AG10803 (cell line): Measurements from ENCODE around the gene GNPTAB.
A peak's percentile ranks its signal among the peaks of the same experiment; 100 is the strongest.

Experiments used
- DNase-seq: peaks from one replicate; pipeline ENCODE4 v3.0.0; 2010; ENCODE audit warnings: low read depth
- H3K4me3 ChIP-seq: 2 replicates; pipeline ENCODE4 v1.5.1; 2011; ENCODE audit warnings: mild to moderate bottlenecking, low read length, control low read depth
- TF ChIP-seq, protein P1 (sequence below): conservative IDR thresholded peaks from 2 replicates; pipeline ENCODE4 v1.5.1; 2011; ENCODE audit warnings: mild to moderate bottlenecking, low read length, control low read depth, inconsistent platforms

Gene GNPTAB

DNA sequence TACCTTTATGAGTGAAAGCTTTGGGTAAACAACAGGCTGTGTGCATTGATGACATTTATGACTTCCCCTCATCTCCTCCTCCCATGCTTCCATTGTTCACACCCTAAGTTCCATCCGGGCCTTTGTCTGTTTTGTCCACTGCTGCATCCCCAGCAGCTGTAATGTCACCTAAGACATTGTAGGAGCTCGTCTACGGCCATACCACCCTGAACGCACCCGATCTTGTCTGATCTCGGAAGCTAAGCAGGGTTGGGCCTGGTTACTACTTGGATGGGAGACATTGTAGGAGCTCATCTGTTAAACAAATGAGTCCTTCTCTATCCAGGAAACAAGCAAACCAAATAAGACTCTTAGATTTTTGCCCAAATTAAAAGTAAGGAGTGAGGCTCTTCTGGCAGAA is 51.1 kb downstream of the GNPTAB start:
- DNase-seq: no peak
- H3K4me3 ChIP-seq: no peak overlapping the region
- TF ChIP-seq, protein P1, sequence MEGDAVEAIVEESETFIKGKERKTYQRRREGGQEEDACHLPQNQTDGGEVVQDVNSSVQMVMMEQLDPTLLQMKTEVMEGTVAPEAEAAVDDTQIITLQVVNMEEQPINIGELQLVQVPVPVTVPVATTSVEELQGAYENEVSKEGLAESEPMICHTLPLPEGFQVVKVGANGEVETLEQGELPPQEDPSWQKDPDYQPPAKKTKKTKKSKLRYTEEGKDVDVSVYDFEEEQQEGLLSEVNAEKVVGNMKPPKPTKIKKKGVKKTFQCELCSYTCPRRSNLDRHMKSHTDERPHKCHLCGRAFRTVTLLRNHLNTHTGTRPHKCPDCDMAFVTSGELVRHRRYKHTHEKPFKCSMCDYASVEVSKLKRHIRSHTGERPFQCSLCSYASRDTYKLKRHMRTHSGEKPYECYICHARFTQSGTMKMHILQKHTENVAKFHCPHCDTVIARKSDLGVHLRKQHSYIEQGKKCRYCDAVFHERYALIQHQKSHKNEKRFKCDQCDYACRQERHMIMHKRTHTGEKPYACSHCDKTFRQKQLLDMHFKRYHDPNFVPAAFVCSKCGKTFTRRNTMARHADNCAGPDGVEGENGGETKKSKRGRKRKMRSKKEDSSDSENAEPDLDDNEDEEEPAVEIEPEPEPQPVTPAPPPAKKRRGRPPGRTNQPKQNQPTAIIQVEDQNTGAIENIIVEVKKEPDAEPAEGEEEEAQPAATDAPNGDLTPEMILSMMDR: no peak

DNA sequence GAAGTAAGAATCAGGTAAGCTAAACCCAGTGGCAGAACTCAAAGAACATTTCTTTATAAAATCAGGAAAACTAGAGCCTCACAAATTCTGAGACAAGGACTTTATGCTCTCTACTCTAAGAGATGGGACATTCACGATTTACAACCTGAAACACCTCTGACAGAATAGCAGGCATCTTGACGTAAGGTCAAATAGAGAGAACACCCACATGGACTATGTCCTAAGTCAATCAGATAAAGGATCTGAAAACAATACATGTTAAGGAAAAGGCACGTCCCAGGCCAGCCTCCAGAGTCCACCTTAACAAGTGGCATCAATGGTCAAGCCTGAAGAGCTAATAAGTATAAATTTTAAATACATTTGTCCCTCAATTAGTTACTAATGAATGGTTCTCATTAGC is 51.6 kb downstream of the GNPTAB start:
- TF ChIP-seq, protein P1: no peak
- no peak for DNase-seq

DNA sequence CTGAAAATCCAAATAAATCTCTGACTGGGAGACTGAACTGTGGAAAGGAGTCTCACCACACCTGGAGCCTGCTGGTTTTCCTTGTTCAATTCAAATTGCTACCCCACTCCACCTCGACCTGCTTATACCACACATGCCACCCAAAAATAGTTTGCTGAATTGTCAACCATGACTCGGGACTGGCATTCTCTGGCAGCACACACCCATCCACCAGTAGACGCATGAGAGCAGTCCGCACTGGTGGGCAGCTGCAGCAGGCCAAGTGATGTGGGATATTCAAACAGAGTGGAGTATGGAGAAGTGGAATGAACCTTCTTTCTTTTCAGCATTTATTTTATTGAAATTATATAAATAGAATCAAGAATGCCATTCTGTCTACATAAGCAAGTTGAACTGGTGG is 52.8 kb downstream of the GNPTAB start:
- H3K4me3 ChIP-seq: no peak overlapping the region
- DNase-seq: no peak
- TF ChIP-seq, protein P1: no peak

More for the DNA sequence above, 51.6 kb downstream of the GNPTAB start:
- no peak overlapping the region for H3K4me3 ChIP-seq

DNA sequence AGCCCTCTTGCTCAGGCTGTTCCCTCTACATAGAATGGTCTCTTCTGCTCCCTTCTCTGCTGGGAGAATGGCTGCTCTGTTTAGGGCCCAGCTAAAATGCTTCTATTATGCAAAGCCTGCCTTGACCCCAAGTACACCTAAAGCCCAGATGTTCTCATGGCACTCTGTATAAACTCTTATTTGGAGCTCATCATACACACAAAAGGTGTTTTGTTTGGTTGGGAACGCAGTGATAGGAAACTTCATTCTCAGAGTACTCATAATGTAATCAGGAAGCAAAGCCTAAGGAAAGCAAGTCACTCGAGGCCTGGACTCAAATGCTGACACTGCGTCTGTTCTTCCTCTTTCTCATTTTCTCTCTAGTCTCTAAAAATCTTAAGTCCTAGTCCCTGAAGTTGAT is 53.3 kb downstream of the GNPTAB start:
- H3K4me3 ChIP-seq: no peak overlapping the region
- DNase-seq: no peak
- TF ChIP-seq, protein P1: no peak

DNA sequence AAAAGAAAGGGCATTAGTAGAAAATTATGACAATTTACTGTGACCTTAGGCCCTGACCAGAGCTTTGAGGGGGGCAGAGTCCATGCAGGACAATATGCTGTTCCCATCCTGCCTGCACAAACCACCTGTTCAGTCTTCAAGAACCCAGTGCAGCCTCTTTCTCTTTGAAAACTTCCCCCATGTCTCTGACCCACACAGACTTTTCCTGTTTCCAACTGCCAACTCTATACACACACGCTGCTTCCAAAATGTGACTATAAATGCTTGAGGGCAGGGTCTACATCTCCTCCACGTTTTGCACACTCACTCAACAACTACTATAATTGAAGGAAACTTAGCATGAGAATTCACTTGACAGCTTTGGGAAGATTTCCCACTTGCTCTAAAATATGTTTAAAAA is 54.9 kb downstream of the GNPTAB start:
- TF ChIP-seq, protein P1: no peak
- no peak overlapping the region for H3K4me3 ChIP-seq
- DNase-seq: no peak

DNA sequence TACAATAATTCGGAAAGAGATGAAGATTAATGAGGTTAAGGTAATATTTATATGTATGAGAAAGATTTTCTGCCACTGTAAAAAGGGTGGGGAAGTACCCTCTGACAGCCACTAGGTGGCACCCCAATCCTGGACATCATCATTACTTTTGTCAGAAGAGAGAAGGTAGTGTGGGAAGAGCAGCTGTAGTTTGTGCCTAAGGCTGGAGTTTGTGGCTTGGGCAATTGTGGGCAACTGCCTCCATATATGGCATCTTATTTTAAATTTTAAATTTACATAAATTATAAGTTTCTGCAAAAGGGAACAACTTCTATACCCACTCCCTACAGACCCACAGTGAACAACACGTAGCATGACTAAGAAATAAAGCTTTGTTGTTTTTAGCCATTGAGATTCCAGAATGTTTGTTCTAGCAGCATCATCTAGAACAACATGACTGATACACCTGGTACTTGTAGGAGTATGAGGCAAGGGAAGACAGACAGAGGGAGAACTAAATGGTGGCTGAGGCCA is 57.1 kb downstream of the GNPTAB start:
- TF ChIP-seq, protein P1: peak; percentile 96
- H3K4me3 ChIP-seq: no peak overlapping the region
- peak; percentile 70 for DNase-seq

DNA sequence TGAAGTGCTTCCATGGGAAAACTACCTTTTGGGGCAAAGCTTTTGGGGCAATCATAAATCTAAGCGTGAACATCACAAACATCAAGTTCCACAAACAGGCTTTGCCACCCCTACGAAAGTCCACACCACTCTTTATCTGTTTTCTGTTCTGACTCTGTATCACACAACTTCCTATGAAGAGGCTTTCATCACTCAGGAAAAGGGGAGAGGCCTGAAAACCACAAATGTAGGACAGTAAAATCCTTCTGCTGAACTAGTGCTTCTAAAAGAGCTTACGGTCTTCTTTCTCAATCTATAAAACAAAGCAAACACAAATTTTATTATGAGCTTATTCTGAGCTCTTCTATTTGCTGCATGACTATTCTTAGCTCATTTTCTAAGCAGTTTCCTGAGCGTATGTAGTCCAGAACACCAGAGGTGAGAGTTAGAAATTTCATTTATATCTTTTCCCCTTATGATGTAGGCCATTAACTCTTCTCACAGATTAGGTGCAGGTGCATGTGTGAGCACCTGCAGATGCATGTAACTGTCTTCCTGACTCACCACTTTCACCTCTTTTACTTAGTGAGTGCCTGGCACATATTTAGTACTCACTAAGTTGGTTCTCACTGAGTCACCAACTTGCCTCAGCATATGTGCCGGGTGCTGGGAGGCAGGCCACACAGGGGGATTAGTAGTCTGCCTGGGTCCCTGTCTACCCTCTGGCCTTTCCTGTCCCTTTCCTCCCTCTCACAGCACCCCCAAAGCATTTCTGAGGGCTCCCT is 58.6 kb downstream of the GNPTAB start:
- TF ChIP-seq, protein P1: no peak
- DNase-seq: no peak
- no peak overlapping the region for H3K4me3 ChIP-seq
